NCI-H2227 (cell line): Measurements from ENCODE around the gene PRDM2.
"Not testable (repeated sequence)": the region's sequence is repeated elsewhere in the genome, so short reads cannot be mapped to it uniquely, and the experiment has no call there.

Experiments
- DNase-seq: peaks from one replicate; lab custom pipeline; 2025; ENCODE audit not compliant: unreplicated experiment; lab: John Stamatoyannopoulos, UW

PRDM2 gene

DNA sequence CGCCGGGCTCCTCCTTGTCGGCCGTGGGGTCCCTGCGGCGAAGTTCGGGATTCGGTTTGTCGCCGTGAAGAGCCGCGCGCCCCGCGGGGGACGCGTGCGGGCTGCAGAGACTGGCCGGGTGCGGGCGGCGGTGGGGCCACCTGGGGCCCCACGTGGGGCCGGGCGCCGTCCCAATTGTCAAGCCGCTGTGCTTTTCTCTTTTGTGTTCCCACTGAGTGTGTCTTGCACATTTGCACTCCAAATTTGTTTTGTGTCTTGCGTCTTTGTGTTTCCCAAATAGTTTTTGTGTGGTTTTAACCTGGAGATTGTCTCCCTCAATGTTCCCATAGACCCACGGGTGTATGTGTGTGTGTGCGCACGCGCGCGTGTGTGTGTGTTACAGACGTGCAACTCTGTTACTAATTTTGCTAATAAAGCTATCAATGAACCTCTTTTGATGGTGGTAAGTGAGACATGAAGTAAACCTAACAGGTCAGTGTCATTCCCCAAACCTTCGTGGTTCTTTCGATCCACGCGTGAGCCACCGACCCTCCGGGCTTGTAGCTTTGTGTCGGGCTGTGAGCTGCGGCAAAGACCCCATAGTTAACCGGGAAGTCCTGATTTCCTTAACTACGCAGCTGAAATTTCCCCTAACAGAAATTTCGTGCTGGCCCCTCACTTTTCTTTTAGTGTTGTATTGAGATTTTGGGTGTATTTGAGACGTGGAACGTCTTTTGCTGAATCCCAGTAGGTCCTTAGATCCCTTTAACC lies 708 bp downstream of the PRDM2 start:
- DNase-seq, result peak; percentile 56

DNA sequence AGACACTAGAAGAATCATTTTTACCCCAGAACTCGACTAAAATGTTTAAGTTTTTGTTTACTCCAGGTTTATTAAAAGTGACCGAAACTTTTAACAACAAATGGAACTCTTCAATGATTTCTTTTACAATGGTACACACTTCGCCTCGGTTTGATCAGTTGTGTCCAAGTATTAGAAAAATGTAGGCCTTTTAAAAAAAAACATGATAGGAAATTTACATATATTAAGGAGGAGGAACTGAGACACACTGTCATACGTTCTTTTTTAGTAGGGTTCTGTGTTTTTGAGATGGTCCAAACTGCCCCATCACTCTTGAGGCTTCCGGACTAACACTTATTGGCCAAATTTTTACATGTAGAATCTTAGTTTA lies 1.3 kb downstream of the PRDM2 start:
- no peak for DNase-seq

DNA sequence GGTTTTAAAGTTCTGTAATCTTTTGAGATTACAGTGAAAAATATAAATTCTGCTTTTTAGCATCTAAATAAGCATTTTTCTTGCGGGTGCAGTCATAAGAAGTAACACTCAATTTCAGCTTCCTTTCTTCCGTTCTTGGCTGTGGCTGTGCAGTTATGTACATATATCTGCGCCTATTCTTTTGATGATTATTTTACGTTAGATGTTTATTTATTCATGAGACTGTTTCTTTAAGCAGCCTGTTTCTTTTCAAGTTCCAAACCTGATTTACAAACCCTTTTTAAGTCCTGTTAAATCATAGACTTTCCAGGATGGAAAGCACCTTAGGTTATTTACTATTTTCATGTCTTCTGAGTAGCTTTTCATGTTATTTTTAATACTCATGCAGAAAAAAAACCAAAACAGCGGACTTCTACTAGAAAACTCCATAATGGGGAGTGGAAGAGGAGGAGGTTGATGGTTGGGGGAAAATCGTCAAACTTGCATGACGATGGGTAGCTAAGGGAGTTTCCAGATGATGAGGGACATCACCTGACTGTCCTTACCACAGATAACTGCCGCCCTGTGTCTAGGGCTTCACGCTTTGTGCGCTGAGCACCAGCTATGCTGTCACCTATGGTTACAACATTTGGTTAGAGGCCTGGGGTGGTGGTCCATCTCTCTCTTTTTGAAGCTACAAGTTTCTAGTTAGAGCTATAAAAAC lies 2.6 kb downstream of the PRDM2 start:
- DNase-seq, result no peak

DNA sequence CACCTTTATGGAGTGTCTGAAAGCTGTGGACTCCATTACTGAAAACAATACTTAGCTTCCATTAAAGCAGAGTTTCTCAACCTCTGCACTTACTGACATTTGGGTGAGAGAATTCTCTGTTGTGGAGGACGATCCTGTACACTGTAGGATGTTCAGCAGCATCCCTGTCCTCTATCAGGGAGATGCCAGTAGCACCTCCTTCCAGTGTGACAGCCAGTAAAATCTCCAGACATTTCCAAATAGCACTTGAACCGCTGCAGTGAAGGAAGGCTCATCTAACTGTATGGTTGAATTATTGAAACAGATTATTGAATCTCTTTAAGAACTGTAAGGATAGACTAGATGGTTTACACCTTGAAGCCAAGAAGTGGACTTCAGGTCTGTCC lies 3.1 kb downstream of the PRDM2 start:
- no peak for DNase-seq

DNA sequence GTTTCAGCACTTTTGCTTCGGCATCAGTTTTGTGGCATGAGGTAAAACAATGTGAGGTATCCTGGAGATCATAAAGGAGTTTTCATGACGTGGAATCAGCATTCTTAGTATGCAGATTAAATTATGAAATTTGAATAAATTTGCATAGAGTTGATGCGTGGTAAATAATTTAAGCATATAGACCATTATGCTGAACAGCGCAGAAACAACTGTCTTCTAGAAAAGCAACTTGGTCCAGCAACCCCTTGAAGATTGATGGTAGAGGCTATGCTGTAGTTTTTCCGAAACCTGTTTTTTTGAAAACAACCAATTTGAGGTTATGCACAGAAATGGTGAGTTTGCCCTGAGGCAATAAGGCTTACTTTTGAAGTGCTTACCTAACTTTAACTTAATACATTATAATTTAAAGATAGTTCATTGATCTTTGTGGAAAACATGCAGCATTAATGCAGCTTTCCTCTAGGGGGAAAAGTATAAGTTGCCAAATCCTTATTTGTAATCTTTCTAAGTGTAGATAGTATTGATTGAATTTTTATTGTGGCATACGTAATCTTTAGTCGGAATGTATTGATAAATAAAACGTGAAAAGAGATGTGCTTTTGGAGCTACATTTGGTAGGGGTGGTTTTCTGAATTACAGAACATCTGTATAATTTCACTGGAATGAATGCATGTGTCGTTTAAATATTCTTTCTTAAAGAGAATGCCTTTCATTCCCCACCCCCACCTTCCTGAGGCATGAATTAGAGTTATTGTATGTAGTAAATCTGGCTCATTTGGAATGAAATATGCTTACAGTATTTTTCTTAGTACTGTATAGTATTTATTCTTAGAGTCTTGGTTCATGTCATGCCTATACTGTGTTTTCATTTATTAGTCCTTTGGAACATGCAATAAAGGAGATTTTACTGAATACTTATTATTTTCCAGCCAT lies 3.8 kb downstream of the PRDM2 start:
- DNase-seq, result no peak

DNA sequence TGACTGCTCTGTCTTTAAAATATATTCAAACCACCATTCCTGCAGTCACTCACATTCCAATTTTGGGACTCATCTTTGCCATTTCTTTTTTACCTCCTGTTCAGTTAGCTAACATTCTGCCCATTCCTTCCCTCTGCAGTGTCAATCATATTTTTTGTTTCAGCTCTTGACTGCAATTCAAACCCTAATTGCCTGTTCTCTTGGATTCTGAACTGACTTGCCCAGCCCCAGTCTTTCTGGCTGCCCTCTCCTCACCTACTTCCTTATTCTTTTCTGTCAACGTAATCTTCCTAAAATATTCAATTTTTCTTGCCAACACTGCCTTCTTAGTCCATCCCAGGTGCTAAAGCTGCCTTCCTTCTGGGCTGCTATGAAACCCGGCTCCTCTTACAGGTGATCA lies 6.1 kb downstream of the PRDM2 start:
- no peak for DNase-seq

DNA sequence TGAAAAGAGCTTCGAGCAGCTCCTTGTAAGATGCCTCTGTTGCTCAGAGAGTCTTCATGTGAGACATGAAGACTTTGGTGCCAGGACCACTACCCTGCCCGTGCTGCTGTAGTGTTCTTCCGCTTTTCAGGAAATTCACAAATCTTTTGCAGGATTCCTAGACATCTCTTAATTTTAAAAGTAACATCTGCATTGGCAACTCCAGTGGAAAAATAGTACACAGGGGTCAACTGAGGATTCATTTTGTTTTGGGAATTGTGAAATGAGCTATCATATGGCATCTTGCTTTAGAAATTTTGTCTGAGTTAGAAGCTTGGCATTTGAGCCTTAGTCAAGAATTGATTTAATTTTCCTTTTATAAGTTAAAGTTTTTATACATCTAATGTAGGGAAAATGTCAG lies 7.2 kb downstream of the PRDM2 start:
- DNase-seq, result no peak

DNA sequence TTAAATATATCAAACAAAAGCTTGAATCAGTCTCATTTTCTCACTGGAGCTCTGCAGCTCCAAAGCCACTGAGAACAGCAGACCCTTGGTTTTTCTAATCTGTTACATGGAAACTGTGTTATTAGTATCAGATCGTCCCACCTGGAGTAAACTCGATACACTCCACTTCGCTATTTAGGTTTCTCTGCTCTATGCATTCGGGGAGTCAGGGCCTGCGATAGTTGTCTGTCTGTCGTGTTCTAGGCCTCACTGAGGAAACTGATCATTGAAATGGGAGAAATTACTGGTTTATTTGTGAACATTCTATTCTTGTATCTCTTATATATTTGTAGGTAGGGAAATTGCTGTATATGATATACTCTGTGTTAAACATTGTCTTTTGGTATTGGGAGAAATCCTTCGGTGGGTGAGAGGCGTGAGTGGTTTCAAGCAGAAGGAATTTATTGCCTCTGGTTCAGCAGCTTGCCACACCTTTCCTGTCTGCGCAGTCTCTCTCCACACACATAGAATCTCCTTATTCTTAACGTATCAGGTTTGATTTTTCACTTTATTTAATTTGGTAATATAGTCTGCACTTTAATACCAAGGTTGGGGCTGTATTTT lies 8.5 kb downstream of the PRDM2 start:
- peak; percentile 4 for DNase-seq

DNA sequence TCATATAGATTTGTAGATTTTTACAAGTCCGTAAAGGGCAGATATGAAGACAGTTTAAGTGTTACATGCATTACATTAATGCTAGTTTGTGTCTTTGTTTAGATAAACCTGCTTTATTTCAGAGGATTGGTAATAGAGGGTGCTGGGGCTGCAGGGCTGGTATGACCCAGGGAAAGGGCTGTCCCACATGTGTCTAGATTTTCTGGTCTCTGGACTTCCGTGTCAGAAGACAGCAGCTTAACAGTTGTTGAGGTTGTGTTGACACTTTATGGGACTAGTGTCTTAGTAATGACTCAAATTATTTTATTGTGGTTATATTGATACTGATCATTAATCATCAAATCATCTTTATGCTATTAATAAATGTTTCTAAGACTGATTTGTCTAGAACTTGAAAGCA lies 10.1 kb downstream of the PRDM2 start:
- no peak for DNase-seq

DNA sequence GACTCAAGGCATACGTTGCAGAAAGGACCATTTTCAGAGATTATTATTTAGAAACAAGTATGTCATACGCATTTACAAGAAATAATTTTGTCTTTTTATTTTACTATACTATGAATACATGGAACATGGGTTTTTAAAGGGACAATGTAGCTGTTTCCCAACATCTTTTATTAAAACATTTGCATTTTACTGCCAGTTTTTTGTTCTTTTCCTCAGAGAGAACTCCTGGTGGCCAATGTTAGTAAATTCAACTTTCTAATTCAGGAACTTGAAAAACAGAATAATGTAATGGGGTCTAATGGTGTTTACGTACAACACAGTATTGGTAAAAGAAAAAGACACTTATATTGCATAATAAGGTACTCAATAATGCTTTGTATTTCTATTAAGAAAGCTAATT lies 14.9 kb downstream of the PRDM2 start:
- DNase-seq, result no peak

DNA sequence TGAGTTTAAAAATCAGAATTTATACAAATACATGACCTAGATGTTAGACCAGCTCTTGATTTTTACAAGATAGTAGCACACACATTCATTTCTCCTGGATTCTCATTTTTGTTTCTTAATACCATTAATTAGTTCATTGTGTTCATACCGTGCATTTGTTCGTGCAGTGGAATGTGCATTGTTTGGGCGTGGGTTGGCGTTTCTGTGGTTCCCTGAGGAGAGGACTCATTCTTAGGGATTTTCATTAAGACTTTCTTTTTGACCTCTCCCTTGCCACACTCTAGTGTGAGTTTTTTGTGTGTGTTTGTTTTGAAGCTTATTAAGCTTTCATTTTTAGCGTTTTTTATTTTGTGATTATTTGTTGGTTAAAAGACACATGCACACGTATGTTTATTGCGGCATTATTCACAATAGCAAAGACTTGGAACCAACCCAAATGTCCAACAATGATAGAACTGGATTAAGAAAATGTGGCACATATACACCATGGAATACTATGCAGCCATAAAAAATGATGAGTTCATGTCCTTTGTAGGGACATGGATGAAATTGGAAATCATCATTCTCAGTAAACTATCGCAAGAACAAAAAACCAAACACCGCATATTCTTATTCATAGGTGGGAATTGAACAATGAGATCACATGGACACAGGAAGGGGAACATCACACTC lies 15.8 kb downstream of the PRDM2 start:
- not testable (repeated sequence) for DNase-seq

DNA sequence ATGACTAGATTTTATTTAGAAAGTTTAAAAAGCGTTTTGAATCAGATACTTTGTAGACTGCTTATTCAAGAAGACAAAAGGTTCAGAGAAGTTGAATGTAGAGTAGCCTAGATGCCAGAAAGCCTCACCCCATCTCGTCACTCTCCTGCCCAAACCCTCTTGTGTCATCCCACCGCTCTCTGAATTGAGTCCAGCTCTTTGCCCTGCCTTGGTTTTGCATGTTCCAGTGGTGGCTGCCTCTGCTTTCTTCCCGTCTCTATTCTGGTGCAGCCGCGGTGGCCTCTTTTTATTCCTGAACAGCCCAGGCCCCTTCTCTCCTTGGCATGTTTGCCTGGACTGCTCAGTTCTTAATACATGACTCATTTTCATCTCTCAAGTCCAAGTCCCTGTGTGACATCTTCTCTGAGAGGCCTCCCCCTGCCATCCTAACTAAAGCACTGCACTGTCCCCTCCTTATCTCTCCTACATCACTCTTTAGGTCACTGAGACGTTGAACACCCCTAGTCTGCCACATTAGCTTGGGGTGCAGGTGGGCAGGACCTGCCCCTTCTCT lies 22.9 kb downstream of the PRDM2 start:
- DNase-seq, result no peak

DNA sequence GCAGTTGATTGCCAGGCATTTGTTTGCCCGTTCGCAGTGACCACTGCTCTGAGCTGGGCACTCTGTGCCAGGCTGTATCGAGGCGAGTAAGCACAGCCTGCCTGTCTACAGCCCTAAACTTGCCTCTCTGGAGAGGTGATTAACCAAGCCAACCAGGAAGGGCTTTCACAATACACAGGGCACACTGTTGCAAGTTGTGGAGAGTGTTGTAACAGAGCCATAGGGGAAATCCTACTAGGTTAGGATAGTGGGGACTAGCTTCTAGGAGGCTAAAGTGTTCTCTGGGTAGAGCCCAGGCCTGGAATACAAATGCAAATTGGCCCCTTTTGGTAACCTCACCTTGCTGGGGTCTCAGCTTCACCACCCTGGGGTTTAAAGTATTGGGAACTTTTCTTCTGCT lies 23.8 kb downstream of the PRDM2 start:
- no peak for DNase-seq

DNA sequence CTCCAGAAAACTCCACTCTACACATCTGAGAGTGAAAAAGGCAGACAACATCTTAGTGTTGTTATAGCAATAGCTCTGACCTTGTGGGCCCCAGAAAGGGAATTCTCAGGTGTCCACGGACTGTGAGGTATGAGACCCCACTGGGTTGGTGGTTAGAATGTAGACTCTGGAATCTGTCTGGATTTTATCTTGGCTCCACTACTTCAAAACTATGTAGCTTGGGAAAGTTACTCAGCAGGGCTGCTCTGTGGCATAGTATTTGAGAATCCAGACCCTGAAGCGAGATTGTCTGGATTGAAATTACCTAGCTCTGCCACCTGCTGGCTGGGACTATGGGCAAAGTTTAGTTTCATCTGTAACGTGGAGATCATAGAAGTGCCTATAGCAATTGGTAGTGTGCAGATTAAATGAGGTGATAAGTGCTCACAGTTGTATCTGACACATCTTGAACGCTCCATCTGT lies 25.8 kb downstream of the PRDM2 start:
- DNase-seq, result peak; percentile 8

DNA sequence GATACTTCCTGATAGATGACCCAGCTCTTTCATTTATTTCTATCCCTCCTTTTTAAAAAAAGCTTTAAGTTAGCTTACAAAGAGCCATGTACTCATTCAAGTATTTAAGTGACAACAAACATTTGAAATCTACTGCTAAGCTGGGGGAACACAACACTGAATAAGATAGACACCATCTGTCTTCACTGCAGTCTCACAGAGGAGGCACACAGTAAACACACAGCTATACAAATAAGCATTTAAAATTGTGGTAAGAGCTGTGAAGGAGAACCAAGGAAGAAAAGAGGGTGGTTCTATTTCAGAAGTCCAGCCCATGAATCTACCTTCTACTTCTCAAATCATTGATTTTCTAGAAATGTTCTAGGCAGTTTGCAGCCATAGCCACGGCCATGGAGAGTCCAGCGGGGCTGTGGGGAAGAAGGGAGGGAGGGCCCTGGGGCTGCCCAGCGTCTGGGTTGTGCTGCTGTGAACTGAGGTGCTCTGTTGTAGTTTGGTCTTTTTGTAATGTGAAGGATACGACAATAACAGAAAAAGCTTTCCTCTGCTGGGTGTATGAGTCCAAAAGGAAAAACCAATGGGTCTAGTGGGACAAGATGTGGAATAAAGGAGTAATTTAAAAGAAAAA lies 28.2 kb downstream of the PRDM2 start:
- no peak for DNase-seq

DNA sequence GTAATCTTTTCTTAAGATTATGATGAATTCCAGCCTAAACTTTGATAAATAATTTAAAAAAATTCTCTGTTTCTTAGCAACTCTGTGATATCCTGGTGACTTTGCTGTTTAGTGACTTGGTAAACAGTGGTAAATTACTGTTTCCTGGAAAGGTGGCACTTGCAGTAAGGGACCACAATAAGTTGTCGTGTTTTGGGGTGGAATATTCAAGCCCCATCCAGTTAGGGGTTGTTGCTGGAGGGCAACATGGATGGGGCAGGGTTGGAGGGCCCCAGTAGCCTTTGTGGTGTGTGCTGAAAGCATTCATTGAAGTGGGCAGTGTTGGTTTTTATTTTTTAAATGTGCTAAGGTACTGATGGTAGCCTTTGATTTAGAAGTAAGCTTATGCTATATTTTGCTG lies 30.3 kb downstream of the PRDM2 start:
- no peak for DNase-seq

DNA sequence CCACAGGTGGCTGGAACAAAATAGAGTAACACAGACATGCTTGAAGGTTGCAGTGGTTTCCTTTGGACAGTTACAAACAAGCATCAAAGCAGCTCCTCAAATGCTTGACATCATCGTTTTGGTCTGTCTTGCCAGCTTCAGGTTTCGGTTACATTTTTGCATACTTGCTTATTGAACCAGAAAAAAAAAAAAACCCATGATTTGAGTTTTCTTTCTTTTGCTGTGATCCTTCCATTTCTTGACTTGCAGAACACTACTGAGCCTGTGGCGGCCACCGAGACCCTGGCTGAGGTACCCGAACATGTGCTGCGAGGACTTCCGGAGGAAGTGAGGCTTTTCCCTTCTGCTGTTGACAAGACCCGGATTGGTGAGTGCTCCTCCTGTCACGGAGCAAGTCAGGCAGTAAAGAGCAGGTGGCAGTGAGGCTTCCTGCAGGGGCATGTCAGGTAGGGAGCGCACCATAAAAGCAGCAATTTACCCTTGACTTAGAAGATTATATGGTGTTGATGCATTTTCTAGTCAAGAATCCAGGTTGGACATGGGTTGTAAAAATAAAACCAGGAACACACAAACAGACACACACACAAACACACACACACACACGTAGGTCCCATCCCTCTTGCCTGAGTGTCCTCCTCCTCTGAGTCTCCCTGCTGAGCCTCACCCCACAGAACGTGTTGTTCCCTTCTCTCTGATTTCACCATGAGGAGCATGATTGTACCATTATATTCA lies 30.9 kb downstream of the PRDM2 start:
- DNase-seq, result peak; percentile 61

DNA sequence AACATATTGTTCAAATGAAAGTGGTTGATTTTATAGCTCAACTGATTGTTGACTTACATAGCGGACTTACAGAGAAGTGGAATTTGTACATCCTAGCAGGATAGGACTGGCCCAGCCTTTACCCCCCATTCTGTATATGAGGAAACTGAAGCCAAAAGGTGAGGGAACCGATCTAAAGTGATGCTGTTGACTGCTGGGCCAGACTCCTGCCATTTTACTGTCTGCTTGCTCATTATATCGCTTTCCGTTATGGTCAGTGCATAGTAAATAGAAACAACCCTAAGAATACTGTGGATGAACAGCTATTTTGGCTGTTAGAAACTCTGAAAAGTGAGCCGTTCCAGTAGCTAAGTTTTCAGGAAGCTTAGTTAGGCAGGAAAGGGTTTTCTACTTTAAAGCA lies 31.9 kb downstream of the PRDM2 start:
- no peak for DNase-seq

DNA sequence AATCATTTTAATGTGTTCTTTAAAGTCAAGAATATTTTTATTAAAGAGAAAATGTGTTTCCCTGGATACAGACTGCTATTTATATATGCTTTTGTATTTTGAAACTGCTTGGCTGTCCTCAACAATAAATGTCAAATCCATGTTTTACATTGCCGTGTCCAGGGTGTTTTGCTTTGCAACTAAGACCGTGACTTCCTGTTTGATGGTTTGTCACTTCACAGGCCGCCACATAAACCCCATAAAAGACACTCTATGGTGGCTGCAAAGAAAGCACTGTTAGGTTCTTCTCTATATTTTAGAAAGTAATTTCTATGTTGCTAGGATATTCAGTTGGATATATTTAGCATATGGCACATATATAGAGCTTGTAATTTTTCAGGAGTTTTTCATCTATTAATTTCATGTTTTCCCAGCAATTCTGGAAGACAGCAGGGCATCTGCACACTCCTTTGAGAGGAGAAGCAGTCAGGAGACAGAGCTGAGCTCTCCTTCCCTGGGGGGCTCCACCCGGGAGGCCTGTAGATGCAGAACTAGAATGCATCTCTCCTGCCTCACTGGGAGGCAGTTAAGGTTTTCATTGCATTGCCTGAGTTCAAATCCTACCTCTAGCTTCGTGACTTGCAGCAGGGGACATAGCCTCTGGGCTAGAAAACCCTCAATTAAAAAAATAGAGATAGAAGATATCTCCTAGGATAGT lies 33.1 kb downstream of the PRDM2 start:
- DNase-seq, result no peak
